ENCODE results near the gene SLC35G2.

SLC35G2 gene

GRCh38 chr3:136802481-136802996 lies 16.4 kb upstream of the SLC35G2 start:
- no peak overlapping the region for H2AFZ ChIP-seq (ENCODE audit: low read depth, low read length, severe bottlenecking)
- no peak overlapping the region for H3K4me2 ChIP-seq (ENCODE audit: low read depth, low read length, poor library complexity, severe bottlenecking)
- TF ChIP-seq EZH2phosphoT487 (conservative IDR thresholded peaks at IDR 0.05; ENCODE audit: low read length) (no peak), CTCF (IDR thresholded peaks at IDR 0.05; ENCODE audit: insufficient read depth, low read length, poor library complexity, severe bottlenecking) (no peak)
- H3K79me2 ChIP-seq (ENCODE audit: insufficient read depth, low read length) = no peaks in the 10 kb centered on the region
- no peaks in the 10 kb centered on the region for H3K9me3 ChIP-seq (ENCODE audit: insufficient read depth, low read length)
- no peaks in the 10 kb centered on the region for H3K36me3 ChIP-seq (ENCODE audit: low read length)
- no peaks in the 10 kb centered on the region for H3K9me2 ChIP-seq (replicated peaks; ENCODE audit: insufficient read depth, low read length)
- H3K4me3 ChIP-seq (ENCODE audit: insufficient read depth, low read length, poor library complexity, severe bottlenecking) = no peak overlapping the region
- no peaks in the 10 kb centered on the region for H3K27me3 ChIP-seq (ENCODE audit: low read length)
- H4K20me1 ChIP-seq (ENCODE audit: low read depth, low read length) = no peaks in the 10 kb centered on the region
- H3K9ac ChIP-seq (ENCODE audit: low read length) = no peak overlapping the region
- H3K27ac ChIP-seq (ENCODE audit: low read depth, low read length) = no peak overlapping the region
- no peaks in the 10 kb centered on the region for H3F3A ChIP-seq (ENCODE audit: insufficient read depth)

- H3K79me2 ChIP-seq (ENCODE audit: insufficient read depth, low read length) = no peaks in the 10 kb centered on the region
- no peak overlapping the region for H3K9ac ChIP-seq (ENCODE audit: low read length)
- TF ChIP-seq CTCF (IDR thresholded peaks at IDR 0.05; ENCODE audit: insufficient read depth, low read length, poor library complexity, severe bottlenecking) (no peak), EZH2phosphoT487 (conservative IDR thresholded peaks at IDR 0.05; ENCODE audit: low read length) (no peak)
- H3K27me3 ChIP-seq (ENCODE audit: low read length) = no peaks in the 10 kb centered on the region
- H3K36me3 ChIP-seq (ENCODE audit: low read length) = no peaks in the 10 kb centered on the region
- no peak overlapping the region for H3K27ac ChIP-seq (ENCODE audit: low read depth, low read length)
- H3K4me2 ChIP-seq (ENCODE audit: low read depth, low read length, poor library complexity, severe bottlenecking) = no peak overlapping the region
- no peaks in the 10 kb centered on the region for H3F3A ChIP-seq (ENCODE audit: insufficient read depth)
- no peak overlapping the region for H3K4me3 ChIP-seq (ENCODE audit: insufficient read depth, low read length, poor library complexity, severe bottlenecking)
- no peaks in the 10 kb centered on the region for H3K9me3 ChIP-seq (ENCODE audit: insufficient read depth, low read length)
- H4K20me1 ChIP-seq (ENCODE audit: low read depth, low read length) = no peaks in the 10 kb centered on the region
- no peak overlapping the region for H2AFZ ChIP-seq (ENCODE audit: low read depth, low read length, severe bottlenecking)
- no peaks in the 10 kb centered on the region for H3K9me2 ChIP-seq (replicated peaks; ENCODE audit: insufficient read depth, low read length)
Measured at GRCh38 chr3:136804141-136804540, 14.8 kb upstream of the SLC35G2 start.

GRCh38 chr3:136804813-136805212 lies 14.1 kb upstream of the SLC35G2 start:
- no peaks in the 10 kb centered on the region for H4K20me1 ChIP-seq (ENCODE audit: low read depth, low read length)

More at GRCh38 chr3:136804813-136805212, 14.1 kb upstream of the SLC35G2 start:
- no peak overlapping the region for H3K4me2 ChIP-seq (ENCODE audit: low read depth, low read length, poor library complexity, severe bottlenecking)
- H3K27ac ChIP-seq (ENCODE audit: low read depth, low read length) = no peak overlapping the region
- H3K9ac ChIP-seq (ENCODE audit: low read length) = no peak overlapping the region
- H3K27me3 ChIP-seq (ENCODE audit: low read length) = no peaks in the 10 kb centered on the region
- TF ChIP-seq CTCF (IDR thresholded peaks at IDR 0.05; ENCODE audit: insufficient read depth, low read length, poor library complexity, severe bottlenecking) (no peak), EZH2phosphoT487 (conservative IDR thresholded peaks at IDR 0.05; ENCODE audit: low read length) (no peak)
- H3K36me3 ChIP-seq (ENCODE audit: low read length) = no peaks in the 10 kb centered on the region
- no peak overlapping the region for H2AFZ ChIP-seq (ENCODE audit: low read depth, low read length, severe bottlenecking)
- H3K9me3 ChIP-seq (ENCODE audit: insufficient read depth, low read length) = no peaks in the 10 kb centered on the region
- no peaks in the 10 kb centered on the region for H3K79me2 ChIP-seq (ENCODE audit: insufficient read depth, low read length)
- H3K4me3 ChIP-seq (ENCODE audit: insufficient read depth, low read length, poor library complexity, severe bottlenecking) = no peak overlapping the region
- H3K9me2 ChIP-seq (replicated peaks; ENCODE audit: insufficient read depth, low read length) = no peaks in the 10 kb centered on the region
- H3F3A ChIP-seq (ENCODE audit: insufficient read depth) = no peaks in the 10 kb centered on the region

Data from SU-DHL-6 (cell line).